Right lobe of liver (tissue), 4 donors: ENCODE data around the gene KIF25.

Experiments used
- CTCF ChIP-seq, 4 donors: fragments of 200-600 bp in 3 of 4; fragments of 450-650 bp in 1 of 4; IDR thresholded peaks; one replicate each; pipeline versions ENCODE4 v1.5.1 to v1.8.0; 2016 to 2022; ENCODE audit warnings: antibody characterized with exemption in 4 of 4, mild to moderate bottlenecking in 2 of 4
- POLR2A ChIP-seq: fragments of 450-650 bp; IDR thresholded peaks from one replicate; pipeline ENCODE4 v1.6.1; 2017; ENCODE audit warnings: antibody characterized with exemption, mild to moderate bottlenecking
- donor health status: DM: no; HTN: no; CAD: no.
- donor health status: DM: no; HTN: no; CAD: no.
- donor health status: DM: no; HTN: yes; CAD: no.

- no peak for TF ChIP-seq CTCF (IDR thresholded peaks at IDR 0.05)
- no peak for TF ChIP-seq POLR2A
Measured at GRCh38 chr6:168063431-168063830, 66.0 kb downstream of the KIF25 start.
